ENCODE results near the gene IL12B. TPM values are rescaled to one million over a fixed set of nuclear protein-coding genes. Genes with fewer than 3 reads are reported as not detected.
A peak's percentile ranks its signal among the peaks of the same experiment; 100 is the strongest.
"Not testable (repeated sequence)": the region's sequence is repeated elsewhere in the genome, so short reads cannot be mapped to it uniquely, and the experiment has no call there.

The IL12B gene
- total RNA-seq, 1 experiment from 2014 or later = 0.05 TPM

- H3K27me3 ChIP-seq (replicated peaks); H3K36me3 ChIP-seq; H3K27ac ChIP-seq; DNase-seq (ENCODE audit: low read depth in 1 of 2, low spot score in 2 of 2); H3K4me3 ChIP-seq; H3K9me3 ChIP-seq (replicated peaks): not testable (repeated sequence)
- H3K4me1 ChIP-seq (replicated peaks) = peaks cover 15% of the 10 kb centered on the region
These were observed 33.0 kb downstream of the IL12B start for GRCh38 chr5:159297300-159297699.

DNA sequence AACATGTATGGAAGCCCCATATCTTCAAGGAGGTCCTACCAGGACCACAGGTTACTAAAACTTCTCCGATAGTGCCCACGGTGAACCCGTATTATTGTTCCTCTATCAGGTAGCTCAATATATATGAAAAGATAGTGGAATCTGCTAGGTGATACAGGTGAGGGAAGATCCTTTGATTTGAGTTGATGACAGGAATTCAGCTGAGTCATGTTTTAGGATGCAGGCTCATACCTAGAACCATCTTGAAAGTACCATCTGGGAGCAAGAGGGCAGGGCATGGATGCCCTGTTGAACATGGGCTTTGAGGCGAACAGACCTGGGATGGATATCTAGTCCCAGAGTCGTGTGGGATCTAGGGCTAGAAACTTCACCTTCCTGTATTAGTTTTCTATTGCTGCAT is 35.4 kb downstream of the IL12B start:
- Histone ChIP-seq H3K27me3 (replicated peaks) (no peaks in the 10 kb centered on the region), H3K4me1 (replicated peaks) (peaks cover 7% of the 10 kb centered on the region), H3K9me3 (replicated peaks) (no peaks in the 10 kb centered on the region; the same call in 1 of the 2 replicates), H3K36me3 (no peaks in the 10 kb centered on the region), H3K4me3 (no peak overlapping the region), H3K27ac (no peak overlapping the region)
- no peak for DNase-seq (ENCODE audit: low read depth in 1 of 2, low spot score in 2 of 2)

DNA sequence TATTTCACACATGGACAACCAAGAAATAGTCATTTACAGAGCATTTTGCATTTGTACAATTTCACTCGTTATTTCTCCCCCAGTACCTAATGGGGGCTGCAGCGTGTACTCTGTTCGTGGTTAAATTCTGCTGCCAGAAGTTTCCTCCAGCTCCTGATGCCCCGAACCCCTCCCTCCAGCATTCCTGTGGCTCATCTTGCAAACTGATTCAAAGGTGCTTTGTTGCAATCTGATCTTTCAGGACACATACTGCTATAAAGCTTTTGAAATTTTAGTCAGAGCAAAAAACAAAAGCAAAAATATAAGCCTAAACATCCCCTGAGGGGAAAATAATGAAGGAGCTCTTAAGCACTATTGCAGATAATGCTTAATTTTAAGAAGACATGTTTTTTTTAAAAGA is 39.5 kb downstream of the IL12B start:
- peaks cover 7% of the 10 kb centered on the region for H3K4me1 ChIP-seq (replicated peaks)
- no peak overlapping the region for H3K4me3 ChIP-seq
- no peaks in the 10 kb centered on the region for H3K9me3 ChIP-seq (replicated peaks)
- H3K27me3 ChIP-seq (replicated peaks) = no peaks in the 10 kb centered on the region
- H3K27ac ChIP-seq = no peak overlapping the region
- DNase-seq (ENCODE audit: low read depth in 1 of 2, low spot score in 2 of 2) = peak in 1 of 2 experiments; percentile 53
- no peaks in the 10 kb centered on the region for H3K36me3 ChIP-seq

- no peak overlapping the region for H3K4me3 ChIP-seq
- no peaks in the 10 kb centered on the region for H3K27me3 ChIP-seq (replicated peaks)
- no peaks in the 10 kb centered on the region for H3K9me3 ChIP-seq (replicated peaks)
- peaks cover 23% of the 10 kb centered on the region for H3K36me3 ChIP-seq
- DNase-seq (ENCODE audit: low read depth in 1 of 2, low spot score in 2 of 2) = peak in 1 of 2 experiments; percentile 43
- H3K4me1 ChIP-seq (replicated peaks) = peaks cover 7% of the 10 kb centered on the region
- H3K27ac ChIP-seq = no peak overlapping the region
These were observed 43.8 kb downstream of the IL12B start for GRCh38 chr5:159286420-159287035.

DNA sequence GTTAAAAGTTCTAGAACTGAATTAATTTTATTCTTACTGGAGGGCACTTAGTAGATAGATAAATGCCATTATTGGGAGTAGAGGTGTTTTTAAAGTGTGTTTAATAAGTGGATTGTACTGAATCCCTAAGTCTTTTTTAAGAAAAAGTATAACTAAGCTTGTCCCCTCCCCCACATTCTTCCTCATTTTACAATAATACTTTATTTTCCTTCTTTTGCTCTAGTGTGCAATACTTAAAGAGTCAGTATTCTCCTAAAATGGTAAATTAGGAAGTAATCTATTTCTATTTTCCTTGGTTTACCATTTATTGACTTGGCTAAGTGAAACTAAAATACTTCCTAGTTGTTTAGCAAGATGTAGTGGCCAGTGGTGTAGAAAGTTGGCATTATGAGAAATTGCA is 55.6 kb downstream of the IL12B start:
- DNase-seq (ENCODE audit: low read depth in 1 of 2, low spot score in 2 of 2) = no peak
- no peaks in the 10 kb centered on the region for H3K9me3 ChIP-seq (replicated peaks)
- H3K4me1 ChIP-seq (replicated peaks) = no peaks in the 10 kb centered on the region
- no peaks in the 10 kb centered on the region for H3K27me3 ChIP-seq (replicated peaks)
- H3K4me3 ChIP-seq = no peak overlapping the region
- peaks cover 85% of the 10 kb centered on the region for H3K36me3 ChIP-seq
- H3K27ac ChIP-seq = no peak overlapping the region

- H3K36me3 ChIP-seq = peaks cover 85% of the 10 kb centered on the region
- DNase-seq (ENCODE audit: low read depth in 1 of 2, low spot score in 2 of 2) = no peak
- H3K4me3 ChIP-seq = no peak overlapping the region
- no peak overlapping the region for H3K27ac ChIP-seq
- no peaks in the 10 kb centered on the region for H3K27me3 ChIP-seq (replicated peaks)
- no peaks in the 10 kb centered on the region for H3K9me3 ChIP-seq (replicated peaks)
- no peaks in the 10 kb centered on the region for H3K4me1 ChIP-seq (replicated peaks)
These were observed 56.4 kb downstream of the IL12B start for GRCh38 chr5:159273923-159274322.

GRCh38 chr5:159269723-159270122 is 60.6 kb downstream of the IL12B start:
- no peaks in the 10 kb centered on the region for H3K27me3 ChIP-seq (replicated peaks)
- DNase-seq (ENCODE audit: low read depth in 1 of 2, low spot score in 2 of 2) = no peak

GRCh38 chr5:159266764-159267163 is 63.5 kb downstream of the IL12B start:
- H3K4me1 ChIP-seq (replicated peaks) = peaks cover 17% of the 10 kb centered on the region
- DNase-seq (ENCODE audit: low read depth in 1 of 2, low spot score in 2 of 2); H3K4me3 ChIP-seq; H3K27me3 ChIP-seq (replicated peaks); H3K9me3 ChIP-seq (replicated peaks); H3K27ac ChIP-seq: not testable (repeated sequence)
- H3K36me3 ChIP-seq = peaks cover 73% of the 10 kb centered on the region

More at GRCh38 chr5:159269723-159270122, 60.6 kb downstream of the IL12B start:
- no peaks in the 10 kb centered on the region for H3K4me1 ChIP-seq (replicated peaks)
- no peak overlapping the region for H3K4me3 ChIP-seq
- no peaks in the 10 kb centered on the region for H3K9me3 ChIP-seq (replicated peaks)
- H3K36me3 ChIP-seq = peaks cover 79% of the 10 kb centered on the region
- H3K27ac ChIP-seq = no peak overlapping the region

Other genes with a start within 250 kb of the IL12B start
- gene EBF1, start 230.6 kb downstream of the IL12B start, total RNA-seq (2014; rRNA removed; shearing (Covaris generic)) = 8.5 and 12.7 TPM in 2 replicates
- 141 TPM in 2 replicates for gene RNF145, start 120.9 kb downstream of the IL12B start, total RNA-seq (2014; rRNA removed; shearing (Covaris generic))
- gene UBLCP1, start 67.2 kb downstream of the IL12B start, total RNA-seq (2014; rRNA removed; shearing (Covaris generic)) = 87.0 and 93.9 TPM in 2 replicates

Measured in SJSA1 (cell line).